ENCODE data around the gene CCDC88C. TPM values are rescaled to one million over a fixed set of nuclear protein-coding genes. Genes with fewer than 3 reads are reported as not detected.

The CCDC88C gene
- total RNA-seq, 2 donors from 2014 or later: 98.8 to 113 TPM

DNA sequence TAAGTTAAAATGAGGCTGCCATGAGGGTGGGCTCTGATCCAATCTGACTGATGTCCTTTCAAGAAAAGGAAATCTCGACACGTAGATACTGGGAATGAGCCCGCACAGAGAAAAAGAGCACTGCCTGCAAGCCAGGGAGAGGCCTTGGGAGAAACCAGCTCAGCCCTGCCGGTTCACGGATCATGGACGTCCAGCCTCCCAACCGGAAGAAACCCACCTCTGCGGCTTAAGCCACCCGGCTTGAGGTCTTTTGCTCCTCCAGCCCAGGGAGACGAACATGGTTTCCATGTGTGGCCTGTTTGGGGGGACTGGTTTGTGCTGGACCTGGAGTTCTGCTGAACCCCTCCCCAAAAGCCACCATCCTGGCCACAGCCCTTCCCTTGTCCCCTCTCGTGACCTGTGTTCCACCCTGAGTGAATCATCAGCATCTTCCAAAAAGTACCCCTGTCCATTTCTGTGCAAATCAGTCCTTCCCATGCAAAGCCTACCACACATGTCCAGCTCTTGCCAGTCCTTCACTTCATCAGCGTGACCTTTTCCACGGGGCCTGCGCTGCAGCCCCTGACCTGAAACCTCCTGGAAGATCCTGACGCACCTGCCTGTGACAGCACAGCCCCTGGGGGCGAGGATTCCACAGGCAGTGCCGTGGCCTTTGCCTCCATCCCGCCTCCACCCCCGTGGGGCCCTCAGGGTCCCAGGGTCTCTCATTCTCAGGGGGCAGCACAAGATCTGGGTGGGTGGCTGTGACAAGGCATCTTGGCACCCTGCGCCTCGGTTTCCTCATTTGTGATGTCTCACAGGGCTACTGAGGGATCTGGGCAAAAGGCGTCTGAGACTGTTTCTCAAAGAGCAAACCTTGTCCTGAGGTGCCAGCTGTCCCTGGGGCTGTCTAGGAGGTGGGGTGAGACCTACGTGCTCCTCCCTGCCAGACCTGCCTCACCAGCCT lies 121.5 kb downstream of the CCDC88C start:
- no peak for DNase-seq (ENCODE audit: low spot score in 2 of 2)
- Mint-ChIP-seq H3K36me3 (peaks cover 52 to 61% of the 10 kb centered on the region in 2 donors), H3K27ac (peak overlapping the region; percentile 64 to 90), H3K9me3 (no peaks in the 10 kb centered on the region)
- no peak for ATAC-seq

DNA sequence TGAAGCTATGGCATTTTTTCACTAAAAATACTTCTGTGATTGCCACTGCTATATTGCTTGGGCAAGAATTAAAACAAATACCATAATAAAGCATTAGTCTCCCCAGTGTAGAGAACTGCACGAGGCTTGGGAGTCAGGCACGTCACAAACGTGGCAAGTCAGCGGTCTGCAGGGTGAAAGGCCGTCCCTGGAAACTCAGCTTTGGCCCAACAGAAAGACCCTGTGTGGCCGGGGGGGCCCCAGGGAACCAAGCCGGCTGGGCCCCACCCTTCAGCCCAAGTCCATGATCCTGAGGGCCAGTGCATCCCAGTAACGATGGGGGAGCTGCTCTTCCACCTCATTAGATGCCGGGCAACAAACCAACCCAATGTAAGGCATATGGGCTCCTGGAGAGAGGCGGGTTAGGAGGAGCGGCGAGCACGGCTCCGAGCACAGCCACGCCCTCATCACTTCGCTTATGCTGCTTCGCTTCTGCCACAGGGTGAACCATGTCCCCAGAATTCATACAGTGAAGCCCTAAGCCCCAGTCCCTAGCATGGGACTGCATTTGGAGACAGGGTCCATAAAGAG lies 122.3 kb downstream of the CCDC88C start:
- no peak for ATAC-seq
- Mint-ChIP-seq H3K9me3 (no peaks in the 10 kb centered on the region), H3K36me3 (peaks cover 44 to 54% of the 10 kb centered on the region in 2 donors), H3K27ac (peak overlapping the region in 1 of 2 donors; percentile 50)
- no peak for DNase-seq (ENCODE audit: low spot score in 2 of 2)

DNA sequence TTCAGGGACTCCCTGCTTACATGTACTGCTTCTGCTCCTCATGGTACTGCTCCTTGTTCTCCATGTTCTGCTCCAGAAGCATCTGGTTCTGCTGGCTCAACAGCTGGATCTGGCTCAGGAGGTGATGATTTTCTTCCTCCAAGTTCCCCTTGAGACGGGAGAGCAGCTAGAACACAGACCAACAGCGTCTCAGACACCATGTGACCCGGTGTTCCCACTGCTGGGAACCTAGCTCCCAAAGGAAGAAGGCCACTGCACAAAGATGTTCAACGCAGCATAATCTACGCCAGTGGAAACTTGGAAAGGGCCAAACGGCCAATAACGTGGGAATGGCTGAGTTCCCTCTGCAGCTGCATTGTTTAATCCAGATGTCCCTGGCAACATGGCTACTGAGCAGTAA lies 123.5 kb downstream of the CCDC88C start:
- DNase-seq (ENCODE audit: low spot score in 2 of 2) (no peak), ATAC-seq (no peak)
- H3K27ac Mint-ChIP-seq: peak overlapping the region; percentile 62 to 89

DNA sequence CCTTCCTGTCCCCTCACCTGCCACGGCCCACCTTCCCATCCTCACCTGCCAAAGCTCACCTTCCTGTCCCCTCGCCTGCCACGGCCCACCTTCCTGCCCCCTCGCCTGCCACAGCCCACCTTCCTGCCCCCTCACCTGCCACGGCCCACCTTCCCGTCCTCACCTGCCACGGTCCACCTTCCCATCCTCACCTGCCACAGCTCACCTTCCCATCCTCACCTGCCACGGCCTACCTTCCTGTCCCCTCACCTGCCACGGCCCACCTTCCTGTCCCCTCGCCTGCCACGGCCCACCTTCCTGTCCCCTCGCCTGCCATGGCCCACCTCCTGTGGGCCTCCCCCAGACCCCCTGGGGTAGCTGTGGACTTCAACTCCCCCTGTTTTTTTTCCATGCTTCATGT lies 124.3 kb downstream of the CCDC88C start:
- H3K27ac Mint-ChIP-seq: peak overlapping the region; percentile 62 to 89
- H3K9me3 Mint-ChIP-seq: no peaks in the 10 kb centered on the region
- ATAC-seq: no peak
- H3K36me3 Mint-ChIP-seq: peaks cover 31 to 41% of the 10 kb centered on the region in 2 donors
- DNase-seq (ENCODE audit: low spot score in 2 of 2): no peak

More for the DNA sequence above, 123.5 kb downstream of the CCDC88C start:
- Mint-ChIP-seq H3K36me3 (peaks cover 38 to 48% of the 10 kb centered on the region in 2 donors), H3K9me3 (no peaks in the 10 kb centered on the region)

DNA sequence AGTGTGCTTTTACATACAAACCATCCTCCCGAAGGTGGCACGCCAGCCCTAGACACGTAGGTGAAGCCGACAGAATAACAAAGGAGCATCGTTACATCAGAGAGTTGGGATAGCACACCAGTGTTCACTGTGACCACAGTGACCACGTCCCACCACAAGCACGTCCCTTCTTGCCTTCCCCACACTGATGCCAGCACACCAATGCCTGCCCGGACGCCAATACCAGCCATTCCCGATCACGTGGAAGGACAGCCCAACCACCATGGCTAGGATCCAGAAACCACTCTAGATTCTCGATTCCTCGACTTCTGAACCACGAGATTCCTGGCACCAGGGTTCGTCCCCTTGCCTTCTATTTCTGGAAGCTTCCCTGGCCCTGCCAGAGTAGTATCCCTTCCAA lies 125.1 kb downstream of the CCDC88C start:
- ATAC-seq: peak in 1 of 2 donors; percentile 16
- Mint-ChIP-seq H3K9me3 (no peaks in the 10 kb centered on the region), H3K27ac (peak overlapping the region; percentile 62 to 69), H3K36me3 (peaks cover 27 to 38% of the 10 kb centered on the region in 2 donors)
- DNase-seq (ENCODE audit: low spot score in 2 of 2): no peak

DNA sequence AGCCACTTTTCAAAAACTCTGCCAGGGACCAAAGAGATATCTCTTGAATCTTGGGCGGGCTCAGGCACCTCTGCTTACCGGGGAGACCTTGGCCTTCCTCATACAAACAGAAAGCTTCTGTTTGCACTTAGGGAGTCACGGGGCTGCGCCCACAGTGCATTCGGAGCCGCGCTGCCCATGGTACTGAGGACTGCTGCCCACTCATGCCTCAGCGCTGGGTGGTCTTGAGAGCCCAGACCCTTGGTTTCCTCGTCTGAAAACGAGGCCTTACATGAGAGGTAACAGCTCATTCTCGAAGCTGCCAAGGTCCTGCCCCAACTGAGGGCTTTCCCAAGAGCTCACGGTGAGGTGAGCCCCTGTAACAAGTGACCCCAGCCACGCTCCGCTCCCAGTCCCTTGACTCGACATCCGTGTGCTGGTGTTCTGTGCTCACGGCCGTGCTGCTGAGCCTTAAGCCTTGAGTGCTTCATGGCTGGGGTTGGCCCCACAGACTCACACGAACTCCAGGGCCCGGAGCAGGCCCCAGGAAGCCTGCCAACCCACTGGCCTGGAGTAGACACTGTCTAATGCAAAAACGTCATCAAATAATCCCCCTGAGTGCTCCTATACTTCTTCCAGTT lies 125.7 kb downstream of the CCDC88C start:
- H3K9me3 Mint-ChIP-seq: no peaks in the 10 kb centered on the region
- H3K27ac Mint-ChIP-seq: peak overlapping the region; percentile 62 to 69
- DNase-seq (ENCODE audit: low spot score in 2 of 2): no peak
- H3K36me3 Mint-ChIP-seq: peaks cover 21 to 32% of the 10 kb centered on the region in 2 donors
- ATAC-seq: no peak

DNA sequence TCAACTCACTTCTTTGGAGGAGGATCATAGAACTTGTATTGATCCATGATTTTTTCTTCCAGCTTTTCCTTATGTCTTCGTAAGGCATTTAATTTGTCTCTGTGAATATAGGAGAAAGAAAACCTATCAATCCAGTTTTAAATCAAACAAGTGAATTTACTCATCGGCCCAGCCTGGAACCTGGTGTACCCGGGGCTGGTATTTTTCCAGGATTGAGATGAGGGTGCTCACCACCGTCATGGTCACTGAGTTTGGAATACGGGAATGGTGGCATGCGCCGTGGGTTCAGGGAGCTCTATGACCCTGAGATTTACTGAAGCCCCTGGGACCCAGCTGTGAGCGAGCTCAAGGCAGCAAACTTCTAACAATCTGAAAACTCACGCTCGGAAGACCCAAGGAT lies 126.6 kb downstream of the CCDC88C start:
- no peak for DNase-seq (ENCODE audit: low spot score in 2 of 2)
- H3K27ac Mint-ChIP-seq: peak overlapping the region in 1 of 2 donors; percentile 72
- H3K36me3 Mint-ChIP-seq: peaks cover 19 to 30% of the 10 kb centered on the region in 2 donors
- no peak for ATAC-seq
- no peaks in the 10 kb centered on the region for H3K9me3 Mint-ChIP-seq

DNA sequence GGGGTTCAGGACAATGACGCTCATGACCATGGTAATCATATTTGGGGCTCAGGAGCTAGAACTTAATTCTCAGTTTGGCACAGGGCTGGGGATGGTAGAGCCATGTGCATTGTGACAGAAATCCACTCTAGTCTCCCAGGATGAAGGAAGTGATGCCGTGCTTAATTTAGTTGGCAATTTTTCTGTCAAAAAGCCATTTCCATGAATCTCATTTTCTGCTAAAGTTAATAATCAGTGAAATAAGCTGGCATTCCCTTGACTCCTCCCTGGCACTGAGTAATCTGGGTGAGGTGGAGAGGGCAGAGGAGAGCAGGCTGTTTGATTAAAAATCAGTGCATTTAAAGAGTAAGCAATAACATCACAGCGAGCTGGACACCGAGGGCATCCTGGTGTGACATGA lies 128.2 kb downstream of the CCDC88C start:
- H3K36me3 Mint-ChIP-seq: peaks cover 30 to 44% of the 10 kb centered on the region in 2 donors
- no peaks in the 10 kb centered on the region for H3K9me3 Mint-ChIP-seq
- peak overlapping the region; percentile 47 to 77 for H3K27ac Mint-ChIP-seq
- no peak for ATAC-seq
- DNase-seq (ENCODE audit: low spot score in 2 of 2): no peak

DNA sequence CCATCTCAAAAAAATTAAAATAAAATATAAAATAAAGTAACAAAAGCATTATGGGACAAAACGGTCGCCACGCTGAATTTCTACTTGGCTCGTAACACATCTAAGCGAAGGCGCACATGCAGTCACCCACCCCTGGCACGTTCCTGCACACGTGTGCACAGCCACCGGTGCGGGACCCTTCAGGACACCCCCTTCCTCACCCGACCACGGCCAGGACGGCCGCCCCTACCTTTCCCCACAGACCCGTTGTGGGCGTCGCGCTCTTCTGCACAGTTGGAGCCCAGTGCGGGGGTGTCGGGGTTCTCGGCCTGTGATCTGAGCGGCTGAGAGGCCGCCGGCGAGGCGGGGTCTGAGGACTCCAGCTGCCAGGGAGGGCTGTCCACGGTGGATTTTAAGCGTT lies 128.7 kb downstream of the CCDC88C start:
- H3K9me3 Mint-ChIP-seq: no peaks in the 10 kb centered on the region
- ATAC-seq (no peak), DNase-seq (ENCODE audit: low spot score in 2 of 2) (no peak)
- peak overlapping the region in 1 of 2 donors; percentile 77 for H3K27ac Mint-ChIP-seq
- peaks cover 30 to 44% of the 10 kb centered on the region in 2 donors for H3K36me3 Mint-ChIP-seq

DNA sequence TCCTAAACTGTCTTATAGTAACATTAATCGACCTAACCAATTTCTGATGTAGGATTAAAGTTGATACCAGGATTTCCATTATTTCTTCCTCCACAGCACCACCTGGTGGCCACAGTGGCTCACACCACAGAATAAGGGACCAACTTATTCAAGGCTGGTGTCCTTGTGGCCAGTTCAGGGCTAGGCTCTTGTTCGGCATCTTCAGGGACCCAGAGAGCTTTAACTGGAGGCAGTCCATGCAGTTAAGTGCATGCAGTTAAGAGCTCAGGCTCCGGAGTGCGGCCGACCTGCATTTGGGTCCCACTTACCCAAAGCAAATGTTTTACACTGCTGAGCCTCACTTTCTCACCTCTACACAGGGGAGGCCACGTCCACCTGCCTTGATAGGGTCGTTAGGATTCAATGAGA lies 131.1 kb downstream of the CCDC88C start:
- ATAC-seq (peak; percentile 80 to 81), DNase-seq (ENCODE audit: low spot score in 2 of 2) (peak; percentile 71 to 84)
- H3K9me3 Mint-ChIP-seq: no peaks in the 10 kb centered on the region
- H3K27ac Mint-ChIP-seq: peak overlapping the region in 1 of 2 donors; percentile 79
- H3K36me3 Mint-ChIP-seq: peaks cover 41 to 44% of the 10 kb centered on the region in 2 donors

DNA sequence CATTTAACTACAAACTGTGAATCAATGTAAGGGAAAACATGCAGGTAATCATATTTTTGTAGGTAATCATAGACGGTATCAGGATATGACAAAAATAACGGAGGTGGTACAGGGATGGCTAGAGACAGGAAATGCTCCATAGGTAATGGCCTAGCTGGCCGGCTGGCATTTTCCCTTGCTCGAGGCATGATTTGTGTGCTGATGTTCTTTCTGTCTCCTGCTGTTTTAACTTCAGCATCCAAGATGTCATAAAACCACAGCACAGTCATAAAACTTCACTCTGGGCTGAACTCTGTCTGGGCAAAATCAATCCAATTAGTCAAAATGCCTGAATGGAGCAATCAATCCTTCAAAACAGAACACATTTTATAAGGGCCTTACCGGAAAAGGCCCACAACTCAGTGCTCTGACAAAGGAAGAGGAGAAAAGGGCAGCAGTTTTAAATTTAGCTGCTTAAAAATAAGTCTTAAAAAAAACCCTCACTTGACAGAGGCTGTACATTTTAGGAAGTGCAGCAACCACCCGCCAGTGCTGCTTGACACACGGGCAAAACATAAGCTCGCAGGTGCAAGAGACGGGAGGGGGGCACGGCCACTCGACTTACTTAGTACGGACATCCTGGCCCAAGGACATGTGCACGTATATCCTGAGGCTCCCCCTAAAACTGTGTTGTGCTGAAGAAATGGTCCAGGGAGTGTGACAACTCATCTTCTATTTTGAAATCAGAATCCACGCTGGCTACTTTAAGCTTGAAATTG lies 132.7 kb downstream of the CCDC88C start:
- DNase-seq (ENCODE audit: low spot score in 2 of 2): no peak
- H3K36me3 Mint-ChIP-seq: peaks cover 41 to 44% of the 10 kb centered on the region in 2 donors
- no peak for ATAC-seq
- H3K9me3 Mint-ChIP-seq: no peaks in the 10 kb centered on the region
- H3K27ac Mint-ChIP-seq: peak overlapping the region; percentile 66 to 93

DNA sequence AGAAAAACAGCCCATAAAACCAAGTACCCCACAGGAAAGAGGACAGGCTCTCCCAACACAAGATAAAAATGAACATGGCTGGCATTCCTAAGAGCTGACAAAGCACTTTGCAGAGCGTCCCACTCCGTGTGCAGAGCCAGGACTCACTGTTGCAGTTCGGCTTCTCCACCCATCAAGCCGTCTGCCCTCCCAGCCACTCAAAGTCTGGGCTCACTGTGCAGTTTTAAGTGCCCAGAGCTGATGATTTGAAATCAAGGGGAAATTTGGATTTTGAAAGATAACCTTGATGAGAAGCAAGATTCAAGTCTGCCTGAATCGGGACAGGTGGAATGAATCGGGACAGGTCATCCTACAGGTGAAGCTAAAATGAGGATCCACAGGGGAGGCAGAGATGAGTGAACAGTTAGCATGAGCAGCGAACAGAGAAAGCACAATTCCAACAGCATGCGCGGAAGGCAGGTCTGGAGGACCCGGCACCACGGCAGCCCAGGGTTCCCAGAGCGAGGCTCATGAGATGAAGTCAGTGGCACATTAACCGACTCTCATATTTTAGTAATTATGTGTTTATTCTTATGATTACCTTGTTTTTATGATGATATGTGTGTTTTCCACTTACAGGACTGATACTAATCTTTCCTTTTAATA lies 133.4 kb downstream of the CCDC88C start:
- Mint-ChIP-seq H3K9me3 (no peaks in the 10 kb centered on the region), H3K36me3 (peaks cover 41 to 44% of the 10 kb centered on the region in 2 donors), H3K27ac (peak overlapping the region; percentile 66 to 93)
- no peak for DNase-seq (ENCODE audit: low spot score in 2 of 2)
- no peak for ATAC-seq

DNA sequence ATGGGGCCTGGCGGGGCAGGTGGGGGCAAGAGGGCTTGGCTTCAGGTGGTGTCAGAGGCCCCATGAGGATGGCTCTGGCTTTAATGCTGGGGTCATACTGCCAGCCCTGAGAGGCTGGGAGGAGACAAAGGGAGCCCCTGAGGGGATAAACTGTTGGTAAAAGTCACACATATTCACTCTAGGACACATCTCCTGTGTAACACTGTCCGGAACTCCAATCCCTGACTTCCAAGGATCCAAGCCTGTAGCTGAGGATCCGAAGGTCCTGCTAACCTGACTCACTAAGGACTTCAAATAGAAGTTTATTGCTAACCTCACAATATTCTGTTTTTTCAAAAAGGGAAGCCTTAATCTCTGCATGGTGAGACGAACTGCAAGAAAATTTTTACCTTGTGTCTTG lies 134.0 kb downstream of the CCDC88C start:
- Mint-ChIP-seq H3K36me3 (peaks cover 41 to 44% of the 10 kb centered on the region in 2 donors), H3K27ac (peak overlapping the region; percentile 40 to 93), H3K9me3 (no peaks in the 10 kb centered on the region)
- DNase-seq (ENCODE audit: low spot score in 2 of 2): no peak
- ATAC-seq: no peak

DNA sequence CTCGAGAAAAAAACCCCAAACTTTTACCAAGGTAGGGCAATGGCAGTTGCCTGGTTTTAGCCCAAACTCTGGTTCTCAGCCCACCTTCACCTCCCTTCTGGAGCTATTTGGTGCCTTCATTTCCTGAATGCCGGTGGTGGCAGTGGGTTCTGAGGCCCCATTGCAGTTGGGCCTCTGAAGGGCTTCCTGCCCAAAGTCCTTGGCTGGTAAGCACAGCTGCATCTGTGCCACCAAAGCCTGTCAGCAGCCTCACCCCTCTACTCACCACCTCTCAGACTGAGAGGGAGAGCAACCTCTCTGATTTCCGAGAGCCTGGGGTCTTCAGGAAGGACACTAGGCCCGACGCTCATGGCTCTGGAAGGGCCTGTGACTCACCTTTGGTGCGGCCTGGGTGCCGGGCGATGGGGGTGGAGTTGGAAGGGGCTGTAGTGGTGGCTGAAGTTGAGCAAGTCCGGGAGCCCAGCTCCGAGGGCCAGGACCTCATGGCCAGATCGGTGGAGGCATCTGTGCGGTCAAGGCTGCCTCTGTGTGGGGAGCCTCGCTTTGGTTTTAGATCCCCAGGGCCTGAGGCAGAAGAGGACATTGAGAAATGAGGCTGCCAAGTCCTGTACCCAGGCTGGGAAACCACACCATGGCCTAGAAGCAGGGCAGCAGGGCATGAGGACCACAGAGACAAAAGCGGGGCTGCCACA lies 134.5 kb downstream of the CCDC88C start:
- ATAC-seq (no peak), DNase-seq (ENCODE audit: low spot score in 2 of 2) (no peak)
- Mint-ChIP-seq H3K27ac (peak overlapping the region; percentile 40 to 81), H3K9me3 (no peaks in the 10 kb centered on the region), H3K36me3 (peaks cover 41 to 44% of the 10 kb centered on the region in 2 donors)

DNA sequence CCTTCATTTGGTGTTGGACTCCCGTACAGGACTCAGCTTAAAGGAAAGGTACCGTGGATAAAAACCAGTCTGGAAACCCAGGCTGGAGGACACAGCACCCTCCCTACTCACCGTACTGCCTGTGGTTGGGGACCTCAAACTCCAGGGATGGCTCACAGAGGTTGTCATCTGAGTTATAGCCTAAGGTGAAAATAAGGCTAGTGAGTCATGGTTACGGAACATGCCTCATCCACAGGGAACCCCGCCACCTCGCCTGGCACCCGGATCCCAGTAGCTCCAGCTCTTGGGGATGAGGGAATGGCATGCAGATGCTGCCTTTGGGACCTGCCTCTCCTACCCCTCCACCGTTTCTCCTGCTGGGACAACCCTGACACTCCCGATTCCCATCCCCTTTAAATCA lies 136.3 kb downstream of the CCDC88C start:
- DNase-seq (ENCODE audit: low spot score in 2 of 2): no peak
- Mint-ChIP-seq H3K27ac (peak overlapping the region; percentile 50 to 97), H3K36me3 (peaks cover 41 to 42% of the 10 kb centered on the region in 2 donors)

More for the DNA sequence above, 136.3 kb downstream of the CCDC88C start:
- no peaks in the 10 kb centered on the region for H3K9me3 Mint-ChIP-seq
- ATAC-seq: peak in 1 of 2 donors; percentile 56

Data from activated naive CD4-positive, alpha-beta T cell treated with anti-CD3 and anti-CD28 coated beads, Interleukin-2, amount 50 U/mL, for 72 hours (primary cell).